Heart right ventricle (tissue), 16 donors: ENCODE measurements around the gene UPK1A. TPM values are rescaled to one million over a fixed set of nuclear protein-coding genes. Genes with fewer than 3 reads are reported as not detected.

Source experiments
- ATAC-seq, 8 donors: fragments of 200-7000 bp; cut with Tn5 transposase; one replicate each; pipeline ENCODE4 v1.9.1; 2020; ENCODE audit warnings: mild to moderate bottlenecking in 8 of 8, moderate library complexity in 8 of 8, moderate number of reproducible peaks in 1 of 8
- DNase-seq, 2 donors: peaks; one replicate each; pipeline ENCODE4 v3.0.0-alpha.2; 2020
- H3K27ac ChIP-seq, 10 donors: fragments of 200-600 bp; sonication (generic) in 2 of 10; one replicate each; pipeline versions ENCODE4 v1.5.0 to v1.8.0; 2020 to 2022; ENCODE audit warnings: mild to moderate bottlenecking in 3 of 10
- H3K27me3 ChIP-seq, 7 donors: fragments of 200-600 bp; one replicate each; pipeline ENCODE4 v1.8.0; 2021 to 2022; ENCODE audit warnings: mild to moderate bottlenecking in 2 of 7
- H3K36me3 ChIP-seq, 9 donors: fragments of 200-600 bp; sonication (generic) in 1 of 9; one replicate each; pipeline versions ENCODE4 v1.5.0 to v1.8.0; 2020 to 2022; ENCODE audit warnings: mild to moderate bottlenecking in 2 of 9
- H3K4me1 ChIP-seq, 9 donors: fragments of 200-600 bp; sonication (generic) in 1 of 9; one replicate each; pipeline versions ENCODE4 v1.5.0 to v1.8.0; 2020 to 2022; ENCODE audit warnings: mild to moderate bottlenecking in 4 of 9
- H3K4me3 ChIP-seq, 10 donors: fragments of 200-600 bp; sonication (generic) in 2 of 10; one replicate each; pipeline versions ENCODE4 v1.5.0 to v1.8.0; 2020 to 2022; ENCODE audit warnings: mild to moderate bottlenecking in 7 of 10, moderate library complexity in 2 of 10
- H3K9me3 ChIP-seq, 11 donors: fragments of 200-600 bp in 10 of 11; sonication (generic) in 2 of 11; one replicate each; pipeline versions ENCODE4 v1.5.0 to v1.8.0; 2013 to 2022; ENCODE audit warnings: mild to moderate bottlenecking in 2 of 11, control low read depth in 1 of 11, moderate library complexity in 1 of 11
- WGBS, 2 donors: extraction: QIAGEN DNeasy Blood & Tissue Kit; methylation state at CpG; one replicate each; pipeline ENCODE4 v1.1.7; 2013; ENCODE audit warnings: inconsistent platforms in 1 of 2; 5-methylcytosine and 5-hydroxymethylcytosine counted together
- intact Hi-C, 10 donors: fragments of 100-400 bp; cut with DNase I; formaldehyde crosslinking; loops; one replicate each; pipeline versions ENCODE4 v1.11.1 to v1.14.2; 2022
- polyA plus RNA-seq, 2 donors: library from polyadenylated mRNA; stranded (reverse); fragments of 200-250 nt; gene quantifications; one replicate each; pipeline ENCODE4 v1.2.3, GENCODE V29; 2013
- total RNA-seq, 10 donors: library from RNA; stranded (reverse); fragmentation: NEBNext Ultra II Directional in 3 of 10; extraction: Animal tissue kit (Norgen Biotek cat#: 25700) in 3 of 10; gene quantifications; one replicate each; pipeline versions ENCODE4 v1.2.1 to v1.2.4, GENCODE V29; 2021 to 2023
- TF ChIP-seq, protein P1 (sequence below), 9 donors: fragments of 200-600 bp; sonication (generic) in 2 of 9; IDR thresholded peaks; one replicate each; pipeline versions ENCODE4 v1.5.0 to v1.8.0; 2021 to 2022; ENCODE audit warnings: antibody characterized with exemption in 9 of 9, mild to moderate bottlenecking in 5 of 9, moderate library complexity in 1 of 9
- donor health status: Arrhythmogenic right ventricular cardiomyopathy.
- donor health status: ischemic (EF 13 %, LVEDD 7.1; RV severe dilation, severe dysfunction).
- donor health status: healthy with polysubstance abuse.
- donor health status: DM: no; HTN: yes; CAD: no.
- donor health status: DM: no; HTN: no; CAD: no.
- donor health status: ischemic (EF 25% LVEDD 6.9; RV normal size, moderate dysfunction).
- donor health status: ischemic (EF 25% LVEDD 5.7; RV mildly dilated, moderate dysfunction).
- donor health status: healthy.
- donor health status: DM: yes; HTN: yes; CAD: no.
- donor health status: Ischemic cardiomyopathy.
- donor health status: ischemic (EF 35%, LVEDD 5.7; RV mildly dilated, moderate dysfunction).
- donor health status: nonischemic (EF 11% LVEDD 7.7; RV severe dilation, severe dysfunction).
- donor health status: DM: yes; HTN: yes; CAD: no.
- donor health status: PGD.
- donor health status: ischemic (EF 29% LVEDD 5.4; RV normal size, mild dysfunction).
- donor health status: nonischemic (EF 23%, LVEDD 6.1; RV moderate dilation, normal function).

The UPK1A gene
- total and polyA plus RNA-seq, 12 donors, result 0.03 to 0.38 TPM; not detected in 10

DNA sequence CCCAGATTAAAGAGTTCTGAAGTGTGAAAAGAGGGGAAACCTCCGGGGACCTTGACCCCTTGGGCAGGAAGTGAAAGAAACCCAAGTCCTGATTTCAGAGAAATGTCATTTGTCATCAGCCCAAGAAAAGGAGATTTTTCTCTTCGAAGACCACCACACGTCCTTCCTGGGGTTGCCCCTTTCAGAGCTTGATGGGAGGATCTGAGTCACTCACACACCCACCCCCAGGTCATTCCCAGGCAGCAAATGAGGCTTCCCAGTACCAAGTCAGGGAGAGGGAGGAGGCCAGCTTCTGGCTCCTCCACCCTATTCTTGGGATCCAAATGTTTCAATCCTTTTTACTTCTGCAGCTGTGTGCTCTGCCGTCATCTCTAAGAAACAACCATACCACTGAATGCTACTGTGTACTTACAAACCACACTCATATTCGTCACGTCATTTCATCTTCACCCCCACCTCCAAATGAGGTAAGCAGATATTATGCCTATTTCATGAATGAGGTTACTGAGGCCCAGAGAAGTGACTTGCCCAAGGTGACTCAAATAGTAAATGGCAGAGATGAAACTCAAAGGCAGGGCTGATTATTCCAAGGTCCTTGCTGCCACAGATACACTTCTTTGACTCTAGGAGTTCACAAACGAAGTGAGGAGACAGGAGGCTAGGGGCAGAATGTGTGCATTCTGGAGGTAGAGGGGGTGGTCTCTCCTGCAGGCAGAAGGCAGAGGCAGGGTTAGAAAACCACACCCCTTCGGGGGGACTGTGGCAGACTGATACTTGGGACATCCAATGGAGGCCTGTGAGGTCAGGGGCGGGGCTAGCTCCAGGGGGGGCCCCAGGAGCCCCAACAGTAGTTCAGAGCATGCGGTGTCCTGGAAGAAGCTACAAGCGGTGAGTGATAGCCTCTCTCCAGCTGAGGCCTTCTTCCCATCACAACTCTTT is 46.5 kb downstream of the UPK1A start:
- WGBS, 2 donors, result 76% methylated on average over 11 of the region's 11 CpGs
- ATAC-seq, result no peak
- H3K27me3 ChIP-seq, result peaks cover 0 to 7% (median 0%) of the 10 kb centered on the region in 7 donors
- no peaks in the 10 kb centered on the region for H3K36me3 ChIP-seq
- DNase-seq, result no peak
- H3K4me3 ChIP-seq, result peak overlapping the region in 1 of 10 donors; percentile 20
- H3K27ac ChIP-seq, result peak overlapping the region in 1 of 10 donors; percentile 58
- H3K4me1 ChIP-seq, result peaks cover 3 to 16% (median 12%) of the 10 kb centered on the region in 9 donors
- no peaks in the 10 kb centered on the region for H3K9me3 ChIP-seq
- TF ChIP-seq, protein P1, sequence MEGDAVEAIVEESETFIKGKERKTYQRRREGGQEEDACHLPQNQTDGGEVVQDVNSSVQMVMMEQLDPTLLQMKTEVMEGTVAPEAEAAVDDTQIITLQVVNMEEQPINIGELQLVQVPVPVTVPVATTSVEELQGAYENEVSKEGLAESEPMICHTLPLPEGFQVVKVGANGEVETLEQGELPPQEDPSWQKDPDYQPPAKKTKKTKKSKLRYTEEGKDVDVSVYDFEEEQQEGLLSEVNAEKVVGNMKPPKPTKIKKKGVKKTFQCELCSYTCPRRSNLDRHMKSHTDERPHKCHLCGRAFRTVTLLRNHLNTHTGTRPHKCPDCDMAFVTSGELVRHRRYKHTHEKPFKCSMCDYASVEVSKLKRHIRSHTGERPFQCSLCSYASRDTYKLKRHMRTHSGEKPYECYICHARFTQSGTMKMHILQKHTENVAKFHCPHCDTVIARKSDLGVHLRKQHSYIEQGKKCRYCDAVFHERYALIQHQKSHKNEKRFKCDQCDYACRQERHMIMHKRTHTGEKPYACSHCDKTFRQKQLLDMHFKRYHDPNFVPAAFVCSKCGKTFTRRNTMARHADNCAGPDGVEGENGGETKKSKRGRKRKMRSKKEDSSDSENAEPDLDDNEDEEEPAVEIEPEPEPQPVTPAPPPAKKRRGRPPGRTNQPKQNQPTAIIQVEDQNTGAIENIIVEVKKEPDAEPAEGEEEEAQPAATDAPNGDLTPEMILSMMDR (IDR thresholded peaks at IDR 0.05), result no peak
- intact Hi-C loops, result loop anchor here in 4 of 10 donors (10.0 kb wide), 2 partner anchors 158 to 168 kb away; partner anchors contain the start of gene TMEM147 (in 3 of the 4)

DNA sequence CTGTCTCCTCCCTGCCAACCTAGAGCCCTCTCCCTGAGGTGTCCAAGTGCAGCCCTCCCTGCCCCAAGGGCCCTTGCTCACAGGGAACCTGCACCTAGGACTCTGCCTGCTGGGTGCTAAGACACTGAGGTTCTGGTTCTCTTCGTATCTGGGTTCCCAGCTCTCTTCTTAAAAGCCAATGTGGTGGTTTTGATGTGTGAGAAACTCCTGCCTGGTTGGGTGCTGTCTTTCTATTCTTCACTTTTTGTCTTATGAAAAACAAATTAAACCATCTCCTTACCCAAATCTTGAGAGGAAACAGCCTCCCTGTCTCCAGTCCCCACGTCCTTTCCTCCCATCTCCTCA is 47.2 kb downstream of the UPK1A start:
- no peaks in the 10 kb centered on the region for H3K9me3 ChIP-seq
- 71 to 74% methylated on average over 2 of the region's 2 CpGs for WGBS, 2 donors
- peaks cover 3 to 17% (median 13%) of the 10 kb centered on the region in 9 donors for H3K4me1 ChIP-seq
- DNase-seq, result no peak
- peaks cover 0 to 5% (median 0%) of the 10 kb centered on the region in 7 donors for H3K27me3 ChIP-seq
- intact Hi-C loops, result loop anchor here in 4 of 10 donors (10.0 kb wide), 2 partner anchors 159 to 169 kb away; partner anchors contain the start of gene TMEM147 (in 3 of the 4)
- TF ChIP-seq, protein P1 (IDR thresholded peaks at IDR 0.05), result no peak
- peak overlapping the region in 1 of 10 donors; percentile 58 for H3K27ac ChIP-seq
- peak overlapping the region in 1 of 10 donors; percentile 20 for H3K4me3 ChIP-seq
- no peak for ATAC-seq
- no peaks in the 10 kb centered on the region for H3K36me3 ChIP-seq

DNA sequence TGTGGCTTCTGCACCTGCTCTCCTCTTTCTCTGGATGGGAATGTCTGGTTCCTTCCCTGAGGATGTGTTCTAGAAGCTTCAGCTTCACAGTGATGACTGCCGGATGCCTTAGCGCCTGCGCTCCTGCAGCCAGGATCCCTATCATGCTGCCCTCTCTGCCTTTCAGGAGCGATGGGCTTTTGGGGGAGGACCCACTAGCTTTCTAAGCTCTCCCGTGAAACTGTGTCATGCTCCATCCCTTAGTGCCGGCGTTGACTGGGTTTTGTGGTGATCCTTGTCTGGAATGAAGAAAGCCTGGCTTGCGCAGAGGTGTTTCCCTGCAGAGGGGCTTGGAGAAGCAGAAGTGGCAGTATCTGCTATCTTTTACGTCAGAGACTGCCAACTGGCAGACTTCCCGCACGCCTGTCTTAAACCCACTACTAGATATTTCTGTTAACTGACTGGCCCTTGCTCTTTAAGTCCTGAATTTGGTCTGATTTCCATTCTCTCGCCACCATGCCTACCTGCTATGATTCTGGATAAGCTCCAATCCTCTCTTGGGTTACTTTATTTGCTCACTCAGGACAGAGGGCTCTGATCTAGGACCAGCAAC is 47.7 kb downstream of the UPK1A start:
- Histone ChIP-seq H3K36me3 (no peaks in the 10 kb centered on the region), H3K27ac (peak overlapping the region in 1 of 10 donors; percentile 58), H3K9me3 (no peaks in the 10 kb centered on the region), H3K4me3 (peak overlapping the region in 1 of 10 donors; percentile 20), H3K4me1 (peaks cover 5 to 22% (median 18%) of the 10 kb centered on the region in 9 donors), H3K27me3 (no peaks in the 10 kb centered on the region)
- intact Hi-C loops, result loop anchor here in 4 of 10 donors (10.0 kb wide), 2 partner anchors 159 to 169 kb away; partner anchors contain the start of gene TMEM147 (in 3 of the 4)
- 81 to 84% methylated on average over 12 of the region's 12 CpGs for WGBS, 2 donors
- no peak for DNase-seq
- ATAC-seq, result no peak
- TF ChIP-seq, protein P1 (IDR thresholded peaks at IDR 0.05), result no peak
